BE2C (cell line): Measurements from ENCODE around the gene RND1.
"Not testable (repeated sequence)": the region's sequence is repeated elsewhere in the genome, so short reads cannot be mapped to it uniquely, and the experiment has no call there.

ENCODE experiments used
- DNase-seq: peaks from one replicate; pipeline ENCODE4 v3.0.0-alpha.2; 2020
- H3K27me3 ChIP-seq: fragments of 250-450 bp; sonication (Bioruptor Pico); 2 replicates; pipeline ENCODE4 v1.5.1; 2020; ENCODE audit warnings: mild to moderate bottlenecking
- H3K36me3 ChIP-seq: fragments of 250-450 bp; sonication (Bioruptor Pico); 2 replicates; pipeline ENCODE4 v1.5.1; 2020; ENCODE audit warnings: mild to moderate bottlenecking
- H3K4me1 ChIP-seq: fragments of 250-450 bp; sonication (Bioruptor Pico); 2 replicates; pipeline ENCODE4 v1.5.1; 2020
- H3K4me3 ChIP-seq: 2 replicates; pipeline ENCODE4 v1.5.1; 2011; ENCODE audit warnings: low read depth, low read length
- H3K9me3 ChIP-seq: fragments of 250-450 bp; sonication (Bioruptor Pico); 2 replicates; pipeline ENCODE4 v1.5.1; 2020
- CTCF ChIP-seq: IDR thresholded peaks from 2 replicates; pipeline ENCODE4 v1.5.1; 2012; ENCODE audit warnings: mild to moderate bottlenecking, low read depth, low read length

Gene RND1

GRCh38 chr12:48875944-48876515 is 10.4 kb upstream of the RND1 start:
- DNase-seq: no peak
- TF ChIP-seq CTCF: no peak
- no peak overlapping the region for H3K4me3 ChIP-seq
- H3K36me3 ChIP-seq: no peaks in the 10 kb centered on the region
- H3K9me3 ChIP-seq: no peaks in the 10 kb centered on the region
- no peaks in the 10 kb centered on the region for H3K27me3 ChIP-seq
- H3K4me1 ChIP-seq: no peaks in the 10 kb centered on the region

- not testable (repeated sequence) for H3K27me3 ChIP-seq, H3K4me3 ChIP-seq, H3K9me3 ChIP-seq, H3K36me3 ChIP-seq, DNase-seq, H3K4me1 ChIP-seq
Observed at GRCh38 chr12:48873534-48873933, 7.9 kb upstream of the RND1 start.

GRCh38 chr12:48873096-48873495 is 7.4 kb upstream of the RND1 start:
- Histone ChIP-seq H3K4me1 (no peaks in the 10 kb centered on the region), H3K36me3 (no peaks in the 10 kb centered on the region), H3K9me3 (no peaks in the 10 kb centered on the region), H3K27me3 (no peaks in the 10 kb centered on the region), H3K4me3 (no peak overlapping the region)
- TF ChIP-seq CTCF: no peak
- DNase-seq: no peak

- Histone ChIP-seq H3K9me3 (no peaks in the 10 kb centered on the region), H3K4me3 (no peak overlapping the region), H3K4me1 (no peaks in the 10 kb centered on the region), H3K27me3 (peaks cover 12% of the 10 kb centered on the region), H3K36me3 (no peaks in the 10 kb centered on the region)
- no peak for DNase-seq
- TF ChIP-seq CTCF: no peak
Observed at GRCh38 chr12:48869191-48869590, 3.5 kb upstream of the RND1 start.

- H3K4me3 ChIP-seq: no peak overlapping the region
- no peaks in the 10 kb centered on the region for H3K4me1 ChIP-seq
- no peak for TF ChIP-seq CTCF
- peaks cover 20% of the 10 kb centered on the region for H3K27me3 ChIP-seq
- no peaks in the 10 kb centered on the region for H3K9me3 ChIP-seq
- no peaks in the 10 kb centered on the region for H3K36me3 ChIP-seq
- DNase-seq: no peak
Observed at GRCh38 chr12:48868451-48868850, 2.8 kb upstream of the RND1 start.

GRCh38 chr12:48866052-48866711 is 512 bp upstream of the RND1 start:
- Histone ChIP-seq H3K36me3 (no peaks in the 10 kb centered on the region), H3K27me3 (peaks cover 30% of the 10 kb centered on the region), H3K9me3 (no peaks in the 10 kb centered on the region), H3K4me1 (no peaks in the 10 kb centered on the region), H3K4me3 (peak overlapping the region; percentile 55)
- DNase-seq: no peak
- TF ChIP-seq CTCF: no peak
